ENCODE measurements around the gene ARPC1A.

DNA sequence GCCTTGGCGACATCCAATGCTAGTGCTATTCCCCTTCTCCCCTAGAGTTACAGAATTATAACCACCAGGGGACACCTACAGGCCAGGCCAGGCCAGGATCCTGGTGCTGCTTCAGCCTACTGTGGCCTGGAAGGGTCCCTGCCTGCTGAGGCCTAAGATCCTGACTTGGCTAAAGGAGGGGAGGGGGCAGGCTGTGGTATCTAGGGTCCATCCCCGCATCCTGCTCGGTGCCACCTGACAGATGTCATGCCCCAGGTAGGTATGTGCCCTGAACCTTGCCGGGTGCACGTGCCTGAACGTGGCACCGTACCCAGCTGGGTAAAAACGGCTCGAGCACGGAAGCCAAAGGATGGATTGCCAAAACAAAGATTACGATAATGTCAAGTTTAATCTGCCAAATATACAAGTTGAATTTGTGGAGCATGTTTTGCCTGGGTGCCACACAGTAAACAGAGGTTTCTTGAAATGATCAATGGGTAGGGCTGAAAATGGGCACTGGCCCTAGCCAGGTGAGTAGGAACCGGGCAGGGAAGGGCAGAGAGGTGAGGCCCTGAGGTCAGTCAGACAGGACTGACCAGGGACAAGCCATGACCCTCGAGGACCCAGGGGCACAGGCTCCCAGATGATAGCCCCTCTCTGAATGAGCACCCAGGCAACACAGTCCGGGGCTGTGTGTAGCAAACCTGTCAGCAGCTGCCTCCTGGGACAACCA lies 70.1 kb downstream of the ARPC1A start:
- TF ChIP-seq, protein P1, sequence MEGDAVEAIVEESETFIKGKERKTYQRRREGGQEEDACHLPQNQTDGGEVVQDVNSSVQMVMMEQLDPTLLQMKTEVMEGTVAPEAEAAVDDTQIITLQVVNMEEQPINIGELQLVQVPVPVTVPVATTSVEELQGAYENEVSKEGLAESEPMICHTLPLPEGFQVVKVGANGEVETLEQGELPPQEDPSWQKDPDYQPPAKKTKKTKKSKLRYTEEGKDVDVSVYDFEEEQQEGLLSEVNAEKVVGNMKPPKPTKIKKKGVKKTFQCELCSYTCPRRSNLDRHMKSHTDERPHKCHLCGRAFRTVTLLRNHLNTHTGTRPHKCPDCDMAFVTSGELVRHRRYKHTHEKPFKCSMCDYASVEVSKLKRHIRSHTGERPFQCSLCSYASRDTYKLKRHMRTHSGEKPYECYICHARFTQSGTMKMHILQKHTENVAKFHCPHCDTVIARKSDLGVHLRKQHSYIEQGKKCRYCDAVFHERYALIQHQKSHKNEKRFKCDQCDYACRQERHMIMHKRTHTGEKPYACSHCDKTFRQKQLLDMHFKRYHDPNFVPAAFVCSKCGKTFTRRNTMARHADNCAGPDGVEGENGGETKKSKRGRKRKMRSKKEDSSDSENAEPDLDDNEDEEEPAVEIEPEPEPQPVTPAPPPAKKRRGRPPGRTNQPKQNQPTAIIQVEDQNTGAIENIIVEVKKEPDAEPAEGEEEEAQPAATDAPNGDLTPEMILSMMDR (IDR thresholded peaks at IDR 0.05) = no peak
- TF ChIP-seq POLR2A (IDR thresholded peaks at IDR 0.05) (no peak), POLR2AphosphoS5 (IDR thresholded peaks at IDR 0.05) (no peak), EP300 (IDR thresholded peaks at IDR 0.05) (no peak)
